Measurements from ENCODE around the gene PER3. TPM values are rescaled to one million over a fixed set of nuclear protein-coding genes. Genes with fewer than 3 reads are reported as not detected.

The PER3 gene
- total RNA-seq, 1 experiment from 2014 or later, result 9.0 TPM

GRCh38 chr1:7805460-7805859 is 21.4 kb downstream of the PER3 start:
- Histone ChIP-seq H2BK12ac (ENCODE audit: insufficient read length, low read depth, low read length) (no peak overlapping the region), H4K91ac (ENCODE audit: insufficient read length, low read depth, low read length) (no peak overlapping the region)
- peaks cover 0 to 2% of the 10 kb centered on the region in 2 experiments; a peak in 1 of 4 replicates for H3K4me1 Mint-ChIP-seq

More at GRCh38 chr1:7805460-7805859, 21.4 kb downstream of the PER3 start:
- no peak overlapping the region for H3T11ph ChIP-seq (ENCODE audit: low read length)
- no CpG with 5 or more reads among the region's 9 CpGs for WGBS (ENCODE audit: extremely low coverage, insufficient read length, low lambda C conversion rate)
- H3K23ac ChIP-seq (ENCODE audit: insufficient read length, low read depth, low read length), result no peak overlapping the region
- peaks cover 4 to 24% (median 24%) of the 10 kb centered on the region in 3 experiments; a peak in 6 of 7 replicates for H3K36me3 Mint-ChIP-seq (ENCODE audit: insufficient read depth in 1 of 3, low read depth in 3 of 3)
- no peaks in the 10 kb centered on the region for H3K23me2 ChIP-seq (ENCODE audit: insufficient read length, low read depth, low read length, poor library complexity, severe bottlenecking)
- no peak overlapping the region for H3K27ac ChIP-seq (ENCODE audit: insufficient read length, low read depth, low read length)
- H4K20me1 ChIP-seq (ENCODE audit: control insufficient read depth, insufficient read depth, insufficient read length), result no peaks in the 10 kb centered on the region
- no peaks in the 10 kb centered on the region for H3K9me3 Mint-ChIP-seq
- no peak overlapping the region for H2BK15ac ChIP-seq (ENCODE audit: low read depth, low read length)
- no peak overlapping the region for H3K56ac ChIP-seq (ENCODE audit: insufficient read length, low read depth, low read length)
- no peak overlapping the region for H2AK5ac ChIP-seq (ENCODE audit: insufficient read length, low read length)
- H4K8ac ChIP-seq (replicated peaks; ENCODE audit: insufficient read length, low read depth, low read length), result no peak overlapping the region
- H4K5ac ChIP-seq (ENCODE audit: insufficient read length, low read depth, low read length), result no peak overlapping the region
- no peak for TF ChIP-seq CTCF (conservative IDR thresholded peaks at IDR 0.05)
- no peaks in the 10 kb centered on the region for H3K9me3 ChIP-seq (ENCODE audit: control insufficient read depth, low read depth, low read length)
- no peaks in the 10 kb centered on the region for H3K79me2 ChIP-seq (ENCODE audit: insufficient read depth, low read length)
- no peak overlapping the region for H3K4ac ChIP-seq (ENCODE audit: low read depth, low read length)
- H3K9ac ChIP-seq (ENCODE audit: extremely low read depth, insufficient read length, low read length), result no peak overlapping the region
- DNase-seq, result no peak
- H2BK120ac ChIP-seq (ENCODE audit: low read depth, low read length, poor library complexity, severe bottlenecking), result no peak overlapping the region
- no peaks in the 10 kb centered on the region for H3K27me3 ChIP-seq (ENCODE audit: insufficient read depth, low read length)
- no peak overlapping the region for H2BK5ac ChIP-seq (ENCODE audit: insufficient read length, low read length)
- no peaks in the 10 kb centered on the region for H3K4me1 ChIP-seq (ENCODE audit: insufficient read depth, low read length)
- no peaks in the 10 kb centered on the region for H3K27me3 Mint-ChIP-seq (ENCODE audit: low read depth)
- no peak overlapping the region for H3K4me3 Mint-ChIP-seq
- H2AFZ ChIP-seq (ENCODE audit: low read length), result no peak overlapping the region
- no peak overlapping the region for H3K18ac ChIP-seq (ENCODE audit: insufficient read length, low read depth, low read length)
- H3K79me1 ChIP-seq (ENCODE audit: insufficient read depth, low read depth, low read length, poor library complexity, severe bottlenecking), result no peaks in the 10 kb centered on the region
- no peak overlapping the region for H2BK20ac ChIP-seq (ENCODE audit: low read depth, low read length, poor library complexity, severe bottlenecking)
- H3K4me2 ChIP-seq (ENCODE audit: insufficient read depth, insufficient read length, low read length), result no peak overlapping the region
- no peak overlapping the region for H3K14ac ChIP-seq (ENCODE audit: insufficient read depth, low read length)
- H3K27ac Mint-ChIP-seq, result no peak overlapping the region

Data from H9 (cell line).